Neural progenitor cell (in vitro differentiated cells): ENCODE results near the gene ENPEP. TPM values are rescaled to one million over a fixed set of nuclear protein-coding genes. Genes with fewer than 3 reads are reported as not detected.

Experiments
- DNase-seq: peaks from one replicate; pipeline ENCODE4 v3.0.0-alpha.2; 2016; ENCODE audit warnings: low spot score
- H2AFZ ChIP-seq: fragments of 200-600 bp; sonication (generic); replicated peaks from 2 replicates; pipeline ENCODE4 v1.6.1; 2016; ENCODE audit warnings: antibody characterized with exemption
- H3F3A ChIP-seq: fragments of 200-600 bp; sonication (generic); 2 replicates; pipeline ENCODE4 v1.6.1; 2016; ENCODE audit warnings: antibody characterized with exemption, low read depth
- H3K27ac ChIP-seq: fragments of 200-600 bp; sonication (generic); 2 replicates; pipeline ENCODE4 v1.5.1; 2016; ENCODE audit warnings: mild to moderate bottlenecking
- H3K27me3 ChIP-seq: fragments of 200-600 bp; sonication (generic); 2 replicates; pipeline ENCODE4 v1.6.1; 2016; ENCODE audit warnings: mild to moderate bottlenecking, moderate library complexity
- H3K36me3 ChIP-seq: fragments of 200-600 bp; sonication (generic); 2 replicates; pipeline ENCODE4 v1.5.1; 2016
- H3K4me1 ChIP-seq: fragments of 200-600 bp; sonication (generic); 2 replicates; pipeline ENCODE4 v1.6.1; 2016; ENCODE audit warnings: mixed run types
- H3K4me2 ChIP-seq: fragments of 200-600 bp; sonication (generic); 2 replicates; pipeline ENCODE4 v1.6.1; 2016
- H3K4me3 ChIP-seq: fragments of 200-600 bp; sonication (generic); 2 replicates; pipeline ENCODE4 v1.5.1; 2016
- H3K79me2 ChIP-seq: fragments of 200-600 bp; sonication (generic); 2 replicates; pipeline ENCODE4 v1.6.1; 2016; ENCODE audit warnings: low read depth
- H3K9ac ChIP-seq: fragments of 200-600 bp; sonication (generic); 2 replicates; pipeline ENCODE4 v1.6.1; 2016
- H3K9me3 ChIP-seq: fragments of 200-600 bp; sonication (generic); 2 replicates; pipeline ENCODE4 v1.5.1; 2016; ENCODE audit warnings: low read depth
- H4K20me1 ChIP-seq: fragments of 200-600 bp; sonication (generic); 2 replicates; pipeline ENCODE4 v1.6.1; 2016; ENCODE audit warnings: low read depth
- H3K27ac Mint-ChIP-seq: 3 replicates; pipeline ENCODE4 v1.8.0; 2021; ENCODE audit warnings: mixed read lengths
- H3K27me3 Mint-ChIP-seq: 2 replicates; pipeline ENCODE4 v1.8.0; 2022; ENCODE audit warnings: low read depth, mild to moderate bottlenecking, inconsistent platforms, moderate library complexity, mixed read lengths; ENCODE audit not compliant: insufficient read depth
- H3K36me3 Mint-ChIP-seq: 3 replicates; pipeline ENCODE4 v1.8.0; 2021; ENCODE audit warnings: mixed read lengths
- H3K4me1 Mint-ChIP-seq: 3 replicates; pipeline ENCODE4 v1.8.0; 2021; ENCODE audit warnings: mixed read lengths
- H3K4me3 Mint-ChIP-seq: 3 replicates; pipeline ENCODE4 v1.8.0; 2021; ENCODE audit warnings: mild to moderate bottlenecking, moderate library complexity, mixed read lengths
- H3K9me3 Mint-ChIP-seq: 3 replicates; pipeline ENCODE4 v1.8.0; 2020; ENCODE audit warnings: mixed read lengths
- CTCF ChIP-seq: fragments of 200-600 bp; sonication (generic); IDR thresholded peaks from 2 replicates; pipeline ENCODE4 v1.5.1; 2017; ENCODE audit warnings: antibody characterized with exemption, mild to moderate bottlenecking
- EZH2 ChIP-seq: fragments of 200-600 bp; sonication (generic); IDR thresholded peaks from 2 replicates; pipeline ENCODE4 v1.6.1; 2017; ENCODE audit warnings: antibody characterized with exemption, mild to moderate bottlenecking, moderate library complexity
- EZH2phosphoT487 ChIP-seq: fragments of 200-600 bp; sonication (generic); IDR thresholded peaks from 2 replicates; pipeline ENCODE4 v1.6.1; 2017; ENCODE audit warnings: antibody characterized with exemption
- total RNA-seq: library from RNA; depleted of rRNA; stranded (reverse); fragments of >200 nt; gene quantifications from 2 replicates; pipeline ENCODE4 v1.2.3, GENCODE V29; 2015; ENCODE audit warnings: low replicate concordance

ENPEP gene
- total RNA-seq, 1 donor from 2014 or later: 1.5 TPM

- no peaks in the 10 kb centered on the region for H4K20me1 ChIP-seq
- peak; percentile 73 for DNase-seq
- no peak overlapping the region for H3K4me2 ChIP-seq
- no peaks in the 10 kb centered on the region for H3K4me1 Mint-ChIP-seq
- H3K79me2 ChIP-seq: no peaks in the 10 kb centered on the region
- H3K36me3 ChIP-seq: no peaks in the 10 kb centered on the region
- H2AFZ ChIP-seq: no peak overlapping the region
- H3K27me3 Mint-ChIP-seq: no peaks in the 10 kb centered on the region
- H3K27ac Mint-ChIP-seq: no peak overlapping the region
- H3K9ac ChIP-seq: no peak overlapping the region
- H3K36me3 Mint-ChIP-seq: no peaks in the 10 kb centered on the region
- no peaks in the 10 kb centered on the region for H3K4me1 ChIP-seq
- no peak overlapping the region for H3K27ac ChIP-seq
- TF ChIP-seq EZH2phosphoT487 (no peak), EZH2 (no peak), CTCF (peak; percentile 73)
- no peaks in the 10 kb centered on the region for H3K27me3 ChIP-seq
- H3K4me3 Mint-ChIP-seq: no peak overlapping the region
- H3F3A ChIP-seq: no peaks in the 10 kb centered on the region
- no peaks in the 10 kb centered on the region for H3K9me3 Mint-ChIP-seq
- H3K9me3 ChIP-seq: no peaks in the 10 kb centered on the region
- H3K4me3 ChIP-seq: no peak overlapping the region
Observed at GRCh38 chr4:110516106-110516922, 40.4 kb downstream of the ENPEP start.

GRCh38 chr4:110518889-110519490 is 43.0 kb downstream of the ENPEP start:
- no peaks in the 10 kb centered on the region for H4K20me1 ChIP-seq
- Mint-ChIP-seq H3K36me3 (no peaks in the 10 kb centered on the region), H3K4me3 (no peak overlapping the region), H3K27ac (no peak overlapping the region), H3K9me3 (no peaks in the 10 kb centered on the region), H3K4me1 (no peaks in the 10 kb centered on the region), H3K27me3 (no peaks in the 10 kb centered on the region)
- no peaks in the 10 kb centered on the region for H3K79me2 ChIP-seq
- H3K4me2 ChIP-seq: no peak overlapping the region
- H3K9ac ChIP-seq: no peak overlapping the region
- no peak overlapping the region for H3K4me3 ChIP-seq
- no peaks in the 10 kb centered on the region for H3K9me3 ChIP-seq
- no peak overlapping the region for H2AFZ ChIP-seq
- TF ChIP-seq EZH2phosphoT487 (no peak), CTCF (peak; percentile 74)
- H3K4me1 ChIP-seq: no peaks in the 10 kb centered on the region
- no peak overlapping the region for H3K27ac ChIP-seq
- peak; percentile 38 for DNase-seq
- no peaks in the 10 kb centered on the region for H3K36me3 ChIP-seq
- H3K27me3 ChIP-seq: no peaks in the 10 kb centered on the region
- H3F3A ChIP-seq: no peaks in the 10 kb centered on the region

- Mint-ChIP-seq H3K27ac (no peak overlapping the region), H3K4me1 (no peaks in the 10 kb centered on the region), H3K9me3 (no peaks in the 10 kb centered on the region), H3K4me3 (no peak overlapping the region), H3K27me3 (no peaks in the 10 kb centered on the region), H3K36me3 (no peaks in the 10 kb centered on the region)
- H3K27ac ChIP-seq: no peak overlapping the region
- H3K9me3 ChIP-seq: no peaks in the 10 kb centered on the region
- H3K4me3 ChIP-seq: no peak overlapping the region
- no peaks in the 10 kb centered on the region for H3K79me2 ChIP-seq
- no peak overlapping the region for H3K4me2 ChIP-seq
- H3F3A ChIP-seq: no peaks in the 10 kb centered on the region
- no peaks in the 10 kb centered on the region for H3K4me1 ChIP-seq
- TF ChIP-seq EZH2phosphoT487: no peak
- no peak for TF ChIP-seq CTCF
- no peak for TF ChIP-seq EZH2
- H4K20me1 ChIP-seq: no peaks in the 10 kb centered on the region
- H3K9ac ChIP-seq: no peak overlapping the region
- no peaks in the 10 kb centered on the region for H3K36me3 ChIP-seq
- H3K27me3 ChIP-seq: no peaks in the 10 kb centered on the region
- no peak overlapping the region for H2AFZ ChIP-seq
- no peak for DNase-seq
Observed at GRCh38 chr4:110520886-110521285, 44.9 kb downstream of the ENPEP start.
